DMS153 (cell line): ENCODE data around the gene ARHGAP42.

ENCODE experiments used
- DNase-seq: peaks from one replicate; lab custom pipeline; 2025; lab: John Stamatoyannopoulos, UW

The ARHGAP42 gene

GRCh38 chr11:100918551-100919500, 231.7 kb downstream of the ARHGAP42 start:
- DNase-seq, result peak; percentile 70

- DNase-seq, result no peak
These were observed 233.5 kb downstream of the ARHGAP42 start for GRCh38 chr11:100920593-100920992.

GRCh38 chr11:100922121-100922520, 235.0 kb downstream of the ARHGAP42 start:
- DNase-seq, result no peak

GRCh38 chr11:100923555-100923954, 236.5 kb downstream of the ARHGAP42 start:
- DNase-seq, result no peak

- no peak for DNase-seq
These were observed 238.8 kb downstream of the ARHGAP42 start for GRCh38 chr11:100925935-100926334.

GRCh38 chr11:100927579-100927978, 240.5 kb downstream of the ARHGAP42 start:
- DNase-seq, result no peak

- DNase-seq, result no peak
These were observed 241.3 kb downstream of the ARHGAP42 start for GRCh38 chr11:100928426-100928825.

GRCh38 chr11:100929377-100929776, 242.3 kb downstream of the ARHGAP42 start:
- no peak for DNase-seq

GRCh38 chr11:100930185-100930778, 243.2 kb downstream of the ARHGAP42 start:
- DNase-seq, result peak; percentile 7

GRCh38 chr11:100932474-100933100, 245.5 kb downstream of the ARHGAP42 start:
- no peak for DNase-seq

GRCh38 chr11:100936781-100937180, 249.7 kb downstream of the ARHGAP42 start:
- DNase-seq, result no peak

GRCh38 chr11:100939571-100939970, 252.5 kb downstream of the ARHGAP42 start:
- DNase-seq, result no peak

GRCh38 chr11:100940111-100940510, 253.0 kb downstream of the ARHGAP42 start:
- DNase-seq, result no peak

GRCh38 chr11:100941033-100941432, 253.9 kb downstream of the ARHGAP42 start:
- DNase-seq, result no peak

- peak; percentile 36 for DNase-seq
These were observed 254.9 kb downstream of the ARHGAP42 start for GRCh38 chr11:100942016-100942415.

GRCh38 chr11:100948936-100949335, 261.8 kb downstream of the ARHGAP42 start:
- no peak for DNase-seq

GRCh38 chr11:100949443-100949842, 262.4 kb downstream of the ARHGAP42 start:
- DNase-seq, result no peak

- DNase-seq, result no peak
These were observed 268.2 kb downstream of the ARHGAP42 start for GRCh38 chr11:100955318-100955717.

GRCh38 chr11:100956351-100956750, 269.3 kb downstream of the ARHGAP42 start:
- no peak for DNase-seq

GRCh38 chr11:100957499-100957898, 270.4 kb downstream of the ARHGAP42 start:
- DNase-seq, result no peak

GRCh38 chr11:100961633-100962032, 274.5 kb downstream of the ARHGAP42 start:
- DNase-seq, result no peak

- no peak for DNase-seq
These were observed 276.3 kb downstream of the ARHGAP42 start for GRCh38 chr11:100963375-100963774.

GRCh38 chr11:100964435-100964834, 277.3 kb downstream of the ARHGAP42 start:
- no peak for DNase-seq
